AG04450 (cell line): Measurements from ENCODE around the gene PSIP1. TPM values are rescaled to one million over a fixed set of nuclear protein-coding genes. Genes with fewer than 3 reads are reported as not detected.

Source experiments
- CTCF ChIA-PET: fragments of 300-600, 350-600 bp; formaldehyde crosslinking; extraction: SDS; loops from one replicate; lab custom pipeline; 2022; ENCODE audit warnings: antibody characterized with exemption, inconsistent platforms; lab: Charles Lee
- POLR2A ChIA-PET: fragments of 350-600 bp; formaldehyde crosslinking; extraction: SDS; loops from one replicate; lab custom pipeline; 2021; ENCODE audit warnings: antibody characterized with exemption, inconsistent platforms; lab: Yijun Ruan, JAX
- DNase-seq: peaks from one replicate; pipeline ENCODE4 v3.0.0-alpha.2; 2011; ENCODE audit warnings: low read depth, low spot score
- H3K27ac ChIP-seq: one replicate; pipeline ENCODE4 v1.5.1; 2012; ENCODE audit warnings: low read depth, low read length, control low read depth
- H3K27me3 ChIP-seq: one replicate; pipeline ENCODE4 v1.6.0; 2012; ENCODE audit warnings: low read length; ENCODE audit not compliant: control insufficient read depth, insufficient read depth
- H3K4me3 ChIP-seq: 2 replicates; pipeline ENCODE4 v1.5.1; 2011; ENCODE audit warnings: mild to moderate bottlenecking, low read depth, low read length, control low read depth
- H3K9me3 ChIP-seq: 2 replicates; pipeline ENCODE4 v1.5.1; 2012; ENCODE audit warnings: low read length; ENCODE audit not compliant: control insufficient read depth, insufficient read depth
- polyA plus RNA-seq: library from polyadenylated mRNA; depleted of rRNA; stranded (reverse); fragments of >200 nt; gene quantifications from 2 replicates; pipeline ENCODE4 v1.2.3, GENCODE V29; 2011
- TF ChIP-seq, protein P1 (sequence below): IDR thresholded peaks from 2 replicates; pipeline ENCODE4 v1.5.1; 2011; ENCODE audit warnings: low read depth, low read length, control low read depth, inconsistent platforms

PSIP1 gene
- polyA plus RNA-seq, 1 experiment: 57.3 TPM

DNA sequence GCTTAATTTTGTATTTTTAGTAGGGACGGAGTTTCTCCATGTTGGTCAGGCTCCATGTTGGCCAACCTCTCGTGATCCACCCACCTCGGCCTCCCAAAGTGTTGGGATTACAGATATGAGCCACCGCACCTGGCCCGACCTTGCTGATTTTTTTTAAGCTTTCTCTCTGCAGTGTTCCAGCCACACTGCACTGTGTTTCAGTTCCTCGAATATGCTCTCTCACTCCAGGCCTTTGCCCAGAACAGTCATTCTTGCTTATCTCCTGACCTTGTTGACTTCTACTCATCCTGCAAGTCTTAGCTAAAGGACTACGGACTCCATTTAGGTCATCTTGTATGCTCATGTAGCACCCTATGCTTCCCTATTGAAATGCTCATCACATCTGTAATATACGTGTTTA lies 84.8 kb downstream of the PSIP1 start:
- no peak for DNase-seq
- Histone ChIP-seq H3K27ac (no peak overlapping the region), H3K27me3 (no peaks in the 10 kb centered on the region), H3K9me3 (peaks cover 3% of the 10 kb centered on the region; the same call in 1 of the 2 replicates), H3K4me3 (no peak overlapping the region)
- CTCF ChIA-PET: interaction anchor here (0.5 to 1.0 kb wide), 3 partner anchors 119 to 214 kb away, joined by 3 to 4 read pairs (median 3); partner anchors contain the start of gene TTC39B
- TF ChIP-seq, protein P1, sequence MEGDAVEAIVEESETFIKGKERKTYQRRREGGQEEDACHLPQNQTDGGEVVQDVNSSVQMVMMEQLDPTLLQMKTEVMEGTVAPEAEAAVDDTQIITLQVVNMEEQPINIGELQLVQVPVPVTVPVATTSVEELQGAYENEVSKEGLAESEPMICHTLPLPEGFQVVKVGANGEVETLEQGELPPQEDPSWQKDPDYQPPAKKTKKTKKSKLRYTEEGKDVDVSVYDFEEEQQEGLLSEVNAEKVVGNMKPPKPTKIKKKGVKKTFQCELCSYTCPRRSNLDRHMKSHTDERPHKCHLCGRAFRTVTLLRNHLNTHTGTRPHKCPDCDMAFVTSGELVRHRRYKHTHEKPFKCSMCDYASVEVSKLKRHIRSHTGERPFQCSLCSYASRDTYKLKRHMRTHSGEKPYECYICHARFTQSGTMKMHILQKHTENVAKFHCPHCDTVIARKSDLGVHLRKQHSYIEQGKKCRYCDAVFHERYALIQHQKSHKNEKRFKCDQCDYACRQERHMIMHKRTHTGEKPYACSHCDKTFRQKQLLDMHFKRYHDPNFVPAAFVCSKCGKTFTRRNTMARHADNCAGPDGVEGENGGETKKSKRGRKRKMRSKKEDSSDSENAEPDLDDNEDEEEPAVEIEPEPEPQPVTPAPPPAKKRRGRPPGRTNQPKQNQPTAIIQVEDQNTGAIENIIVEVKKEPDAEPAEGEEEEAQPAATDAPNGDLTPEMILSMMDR: no peak
- POLR2A ChIA-PET: no interaction called here

DNA sequence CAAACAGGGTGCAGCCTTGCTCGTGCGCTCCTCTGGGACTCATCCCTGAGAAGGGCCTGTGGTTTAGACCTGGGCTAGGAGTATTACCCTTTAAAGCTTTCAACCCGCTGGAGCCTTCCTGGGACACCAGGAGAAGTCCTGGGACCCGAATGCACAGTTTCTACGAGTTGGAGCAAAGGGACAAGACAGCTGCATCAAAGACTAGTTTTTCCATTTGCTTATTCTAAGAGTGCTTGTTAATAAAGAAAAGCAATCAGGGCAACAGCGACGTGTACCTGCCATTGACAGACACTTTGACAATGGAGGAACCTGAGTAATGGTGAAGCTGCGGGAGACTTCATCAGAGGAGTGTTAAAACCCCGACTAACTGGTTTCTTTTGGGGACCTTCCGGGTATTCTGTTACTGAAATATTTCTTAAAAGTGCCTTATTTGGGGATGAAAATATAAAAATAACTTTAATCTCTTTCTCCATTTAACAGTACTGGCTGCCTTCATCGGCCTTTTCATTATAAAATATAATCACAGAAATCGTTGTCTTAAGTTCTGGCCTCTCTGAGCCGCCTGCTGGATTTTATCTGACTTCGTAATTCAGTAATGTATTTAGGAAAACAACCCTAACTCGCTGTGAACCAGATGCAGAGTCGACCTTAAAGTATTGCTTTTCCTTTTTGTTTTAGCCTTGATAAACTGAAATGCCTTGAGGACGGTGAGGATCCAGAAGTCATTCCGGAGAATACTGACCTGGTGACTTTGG lies 87.4 kb downstream of the PSIP1 start:
- TF ChIP-seq, protein P1: peak; percentile 50
- no peak for DNase-seq
- Histone ChIP-seq H3K27ac (no peak overlapping the region), H3K4me3 (peak overlapping the region; percentile 98), H3K27me3 (no peaks in the 10 kb centered on the region), H3K9me3 (peaks cover 3% of the 10 kb centered on the region; the same call in 1 of the 2 replicates)
- ChIA-PET CTCF (interaction anchor here (1.1 to 3.1 kb wide), 3 partner anchors 183 to 213 kb away, joined by 3 to 21 read pairs (median 5); no protein-coding TSS in a partner anchor), POLR2A (interaction anchor here (0.6 kb wide), 1 partner anchor 128 kb away, joined by 4 read pairs; no protein-coding TSS in a partner anchor)

DNA sequence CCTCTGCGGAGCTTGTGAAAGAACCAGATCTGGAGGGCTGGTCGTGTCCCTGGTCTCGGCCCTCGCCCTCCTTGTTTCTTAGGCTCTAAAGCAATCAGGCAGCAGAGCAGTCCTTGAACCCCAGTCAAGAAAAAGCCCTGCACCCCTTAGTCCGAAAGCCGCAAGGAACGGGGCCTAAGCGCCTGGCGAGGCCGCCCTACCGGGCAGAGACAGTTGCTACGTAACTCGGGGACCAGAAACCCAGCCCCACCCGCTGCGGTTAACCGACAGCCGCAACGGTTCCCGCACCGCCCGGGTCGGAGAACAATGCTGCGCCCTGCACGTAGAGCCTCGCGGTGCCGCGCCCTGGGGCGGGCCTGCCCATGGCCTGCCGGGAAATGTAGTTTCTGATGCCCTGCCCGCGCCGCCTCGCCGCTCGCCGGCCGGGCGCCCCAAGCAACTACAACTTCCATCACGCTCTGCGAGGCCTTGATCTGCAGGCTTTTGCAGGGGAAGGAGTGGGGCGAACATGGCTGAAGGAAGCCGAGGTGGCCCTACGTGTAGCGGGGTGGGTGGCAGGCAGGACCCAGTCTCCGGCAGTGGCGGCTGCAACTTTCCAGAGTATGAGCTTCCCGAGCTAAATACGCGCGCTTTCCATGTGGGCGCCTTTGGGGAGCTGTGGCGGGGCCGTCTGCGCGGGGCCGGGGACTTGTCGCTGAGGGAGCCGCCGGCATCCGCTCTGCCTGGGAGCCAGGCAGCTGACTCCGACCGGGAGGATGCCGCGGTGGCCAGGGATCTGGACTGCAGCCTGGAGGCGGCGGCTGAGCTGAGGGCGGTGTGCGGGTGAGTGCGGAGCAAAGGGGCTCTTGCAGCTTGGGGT lies 88.2 kb downstream of the PSIP1 start, which contains the start of gene SNAPC3:
Gene SNAPC3 (plus strand): TSS at position 505 of the 859 bp plus-strand sequence. CDS start 4 bp downstream, at position 509.
- Histone ChIP-seq H3K27ac (peak within 1 kb of the TSS; percentile 68), H3K4me3 (peak within 1 kb of the TSS; percentile 98), H3K27me3 (no peaks in the 10 kb centered on the region), H3K9me3 (peaks cover 3% of the 10 kb centered on the region; the same call in 1 of the 2 replicates)
- DNase-seq: peak; percentile 71
- TF ChIP-seq, protein P1: no peak; the same call in 1 of the 2 replicates
- POLR2A ChIA-PET: interaction anchor here (0.6 kb wide), 1 partner anchor 129 kb away, joined by 4 read pairs; no protein-coding TSS in a partner anchor
- CTCF ChIA-PET: interaction anchor here (1.0 to 3.1 kb wide), 4 partner anchors 183 to 212 kb away, joined by 3 to 21 read pairs (median 4); no protein-coding TSS in a partner anchor

DNA sequence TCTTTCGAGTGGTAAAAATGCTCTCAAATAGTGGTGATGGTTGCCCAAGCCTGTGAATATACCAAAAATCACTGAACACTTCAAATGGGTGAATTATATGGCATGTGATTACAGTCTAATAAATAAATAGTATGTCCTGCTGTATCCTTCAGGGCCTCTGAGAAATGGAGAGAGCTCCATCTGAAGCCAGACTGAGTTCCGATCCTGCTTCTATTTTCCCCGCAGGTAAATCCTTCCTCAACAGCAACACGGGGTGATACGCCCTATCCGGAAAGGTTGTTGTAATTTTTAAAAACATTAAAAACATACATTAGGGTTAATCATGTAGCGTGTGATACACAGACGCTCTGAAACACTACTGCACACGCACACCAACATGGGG lies 88.8 kb downstream of the PSIP1 start:
- Histone ChIP-seq H3K27ac (peak overlapping the region; percentile 68), H3K27me3 (no peaks in the 10 kb centered on the region), H3K4me3 (peak overlapping the region; percentile 98), H3K9me3 (peaks cover 3% of the 10 kb centered on the region; the same call in 1 of the 2 replicates)
- ChIA-PET POLR2A (no interaction called here), CTCF (interaction anchor here (1.0 kb wide), 1 partner anchor 190 kb away, joined by 3 read pairs; no protein-coding TSS in a partner anchor)
- TF ChIP-seq, protein P1: no peak
- DNase-seq: no peak
